Measurements from ENCODE around the gene ST6GAL1. TPM values are rescaled to one million over a fixed set of nuclear protein-coding genes. Genes with fewer than 3 reads are reported as not detected.

ST6GAL1 gene
- total and polyA plus RNA-seq, 10 of the 15 experiments (the other 5 are each of a cell fraction or from before 2014, with no cell fraction given): 74.2 to 248 (median 149) TPM

GRCh38 chr3:187026317-187026670, 96.0 kb downstream of the ST6GAL1 start:
- ATAC-seq (no peak), DNase-seq (ENCODE audit: low read depth, low spot score) (no peak), FAIRE-seq (no peak)
- Histone ChIP-seq H2AFZ (ENCODE audit: control insufficient read depth, low read depth, low read length) (no peak overlapping the region), H3K9me3 (replicated peaks; ENCODE audit: control insufficient read depth, insufficient read depth, low read length) (no peaks in the 10 kb centered on the region), H4K20me1 (ENCODE audit: control insufficient read depth, insufficient read depth) (no peaks in the 10 kb centered on the region), H3K4me2 (ENCODE audit: control insufficient read depth, insufficient read depth) (peak overlapping the region; percentile 52), H3K4me1 (ENCODE audit: control insufficient read depth, insufficient read depth, low read length) (peaks cover 30% of the 10 kb centered on the region), H3K27me3 (replicated peaks in 1 of 2; ENCODE audit: control insufficient read depth in 2 of 2, insufficient read depth in 2 of 2, low read length in 1 of 2) (no peaks in the 10 kb centered on the region), H3K27ac (ENCODE audit: control insufficient read depth, insufficient read depth) (peak overlapping the region; percentile 92), H3K36me3 (ENCODE audit: control insufficient read depth in 2 of 2, insufficient read depth in 2 of 2, low read length in 1 of 2) (peaks cover 0 to 6% of the 10 kb centered on the region in 2 experiments; a peak in 1 of 4 replicates), H3K9ac (ENCODE audit: control insufficient read depth, insufficient read depth, low read length) (peak overlapping the region; percentile 86), H3K79me2 (ENCODE audit: control insufficient read depth, insufficient read depth, low read length) (peaks cover 92% of the 10 kb centered on the region), H3K4me3 (peak overlapping the region; percentile 76)
- RAD21 ChIA-PET (ENCODE audit: unreplicated experiment): interaction anchor here (0.8 to 9.9 kb wide), 13 partner anchors 10 to 177 kb away, joined by 3 to 183 read pairs (median 29); partner anchors contain the start of gene ST6GAL1
- in situ Hi-C loops (cut with MboI) (no loop called here), intact Hi-C loops (cut with micrococcal nuclease; ENCODE audit: unreplicated experiment) (loop anchor here (2.0 to 10.0 kb wide), 8 partner anchors 19 to 1091 kb away; partner anchors contain the start of genes EIF4A2, ST6GAL1 and TRA2B)
- CTCF ChIA-PET: interaction anchor here (1.0 to 4.6 kb wide), 15 partner anchors 10 to 138 kb away, joined by 3 to 23 read pairs (median 8); partner anchors contain the start of gene RPL39L
- no TSS peak for BruUV-seq (replicated peaks)
- WGBS (ENCODE audit: insufficient coverage, insufficient replicate concordance, low lambda C conversion rate, missing lambda C conversion rate): 26% methylated on average over 2 of the region's 2 CpGs
- no peak for TF ChIP-seq USF2 (IDR thresholded peaks at IDR 0.05; ENCODE audit: borderline replicate concordance, low read depth, low read length)
- TF ChIP-seq GATAD2B (conservative IDR thresholded peaks at IDR 0.05; ENCODE audit: low read depth): 0 out of 2 replicates have a peak, but pooled peaks have one; percentile 18
- TF ChIP-seq REST (IDR thresholded peaks at IDR 0.05; ENCODE audit: low read depth, low read length): no peak
- peak; percentile 79 for TF ChIP-seq ZNF687 (IDR thresholded peaks at IDR 0.05)
- TF ChIP-seq SMAD1 (IDR thresholded peaks at IDR 0.05; ENCODE audit: low read depth, partially characterized antibody): peak; percentile 5
- TF ChIP-seq MXI1 (IDR thresholded peaks at IDR 0.05; ENCODE audit: low read depth, low read length): 0 out of 2 replicates have a peak, but pooled peaks have one; percentile 9
- 0 out of 2 replicates have a peak, but pooled peaks have one; percentile 9 for TF ChIP-seq NFIC (IDR thresholded peaks at IDR 0.05; ENCODE audit: low read depth, low read length)
- TF ChIP-seq TCF12 (IDR thresholded peaks at IDR 0.05; ENCODE audit: low read depth, low read length): no peak
- POLR2A ChIA-PET: interaction anchor here (1.0 to 10.2 kb wide), 13 partner anchors 10 to 243 kb away, joined by 3 to 137 read pairs (median 10); partner anchors contain the start of gene EIF4A2
- SMC1A ChIA-PET (ENCODE audit: uncharacterized antibody, unreplicated experiment): interaction anchor here (0.9 to 10.8 kb wide), 22 partner anchors 10 to 243 kb away, joined by 3 to 213 read pairs (median 8); partner anchors contain the start of genes EIF4A2, RPL39L and ST6GAL1

Measured in GM12878 (cell line).